Activated CD8-positive, alpha-beta T cell treated with anti-CD3 and anti-CD28 coated beads, Interleukin-2, amount 10 ng/mL, durations not matched to agents 7 days and 5 days (primary cell): ENCODE results near the gene TELO2. TPM values are rescaled to one million over a fixed set of nuclear protein-coding genes. Genes with fewer than 3 reads are reported as not detected.
A peak's percentile ranks its signal among the peaks of the same experiment; 100 is the strongest.

Source experiments
- ATAC-seq: fragments of 150-1000 bp; cut with Tn5 transposase; one replicate; pipeline ENCODE4 v1.10.0; 2021; ENCODE audit warnings: moderate library complexity
- CTCF ChIA-PET: fragments of 350-600 bp; sonication (Branson Sonifier 250); formaldehyde crosslinking; loops from one replicate; lab custom pipeline; 2021; ENCODE audit warnings: antibody characterized with exemption; lab: Charles Lee
- POLR2A ChIA-PET: fragments of 350-600 bp; sonication (Branson Sonifier 250); formaldehyde crosslinking; loops from one replicate; lab custom pipeline; 2021; ENCODE audit warnings: antibody characterized with exemption; lab: Charles Lee
- DNase-seq: peaks from one replicate; pipeline ENCODE4 v3.0.0-alpha.2; 2020
- H3K27ac Mint-ChIP-seq: one replicate; pipeline ENCODE4 v1.8.0; 2021; ENCODE audit warnings: mild to moderate bottlenecking, mixed read lengths
- H3K27me3 Mint-ChIP-seq: one replicate; pipeline ENCODE4 v1.8.0; 2021; ENCODE audit warnings: low read depth, mixed read lengths
- H3K36me3 Mint-ChIP-seq: one replicate; pipeline ENCODE4 v1.8.0; 2021; ENCODE audit warnings: low read depth, mixed read lengths
- H3K4me1 Mint-ChIP-seq: one replicate; pipeline ENCODE4 v1.8.0; 2021; ENCODE audit warnings: low read depth, mixed read lengths
- H3K4me3 Mint-ChIP-seq: one replicate; pipeline ENCODE4 v1.8.0; 2021; ENCODE audit warnings: mild to moderate bottlenecking, mixed read lengths
- H3K9me3 Mint-ChIP-seq: one replicate; pipeline ENCODE4 v1.8.0; 2022; ENCODE audit warnings: mixed read lengths; ENCODE audit not compliant: insufficient read depth
- total RNA-seq, 2 experiments: library from RNA; stranded (reverse); gene quantifications; one replicate each; pipeline ENCODE4 v1.2.3, GENCODE V29; 2021

Gene TELO2
- total RNA-seq, 2 experiments from 2014 or later, result 70.1 to 73.3 TPM

GRCh38 chr16:1559446-1559975, 66.4 kb downstream of the TELO2 start:
- peak overlapping the region; percentile 1 for H3K4me3 Mint-ChIP-seq
- CTCF ChIA-PET, result interaction anchor here (1.0 to 1.8 kb wide), 5 partner anchors 11 to 146 kb away, joined by 3 to 6 read pairs (median 4); partner anchors contain the start of gene MAPK8IP3
- H3K4me1 Mint-ChIP-seq, result peaks cover 30% of the 10 kb centered on the region
- POLR2A ChIA-PET, result interaction anchor here (0.5 to 1.5 kb wide), 2 partner anchors 17 to 131 kb away, joined by 3 to 4 read pairs; no protein-coding TSS in a partner anchor
- H3K9me3 Mint-ChIP-seq, result no peaks in the 10 kb centered on the region
- DNase-seq (peak; percentile 74), ATAC-seq (peak; percentile 92)
- H3K27me3 Mint-ChIP-seq, result no peaks in the 10 kb centered on the region
- peak overlapping the region; percentile 74 for H3K27ac Mint-ChIP-seq
- H3K36me3 Mint-ChIP-seq, result peaks cover 28% of the 10 kb centered on the region

Other genes with a start within 250 kb of the TELO2 start
- gene TPSD1, start 237.3 kb upstream of the TELO2 start, total RNA-seq, result not detected
- 100 to 1,000 TPM; 207 to 237 TPM for gene UBE2I, start 183.7 kb upstream of the TELO2 start, total RNA-seq
- gene BAIAP3, start 159.7 kb upstream of the TELO2 start, total RNA-seq, result under 1 TPM; 0.24 to 0.63 TPM
- gene TSR3, start 141.5 kb upstream of the TELO2 start, total RNA-seq, result 10 to 100 TPM; 48.5 to 50.7 TPM
- gene GNPTG, start 141.4 kb upstream of the TELO2 start, total RNA-seq, result 10 to 100 TPM; 24.2 to 25.1 TPM
- gene UNKL, start 78.7 kb upstream of the TELO2 start, total RNA-seq, result 10 to 100 TPM; 19.6 to 24.9 TPM
- 10 to 100 TPM; 17.2 to 20.1 TPM for gene UQCC4, start 72.6 kb upstream of the TELO2 start, total RNA-seq
- under 1 TPM in 1 of 2 experiments, not detected in 1; 0.37 TPM for gene PERCC1, start 62.3 kb upstream of the TELO2 start, total RNA-seq
- gene CCDC154, start 48.8 kb upstream of the TELO2 start, total RNA-seq, result 1 to 10 TPM; 1.5 to 2.1 TPM
- gene CLCN7, start 18.3 kb upstream of the TELO2 start, total RNA-seq, result 10 to 100 TPM; 41.9 to 43.9 TPM
- not detected for gene PTX4, start 4.4 kb upstream of the TELO2 start, total RNA-seq
- 10 to 100 TPM; 35.1 to 35.6 TPM for gene TMEM204, start 40.3 kb downstream of the TELO2 start, total RNA-seq
- gene IFT140, start 118.7 kb downstream of the TELO2 start, total RNA-seq, result 10 to 100 TPM; 10.3 to 15.4 TPM
- 10 to 100 TPM; 23.9 to 25.2 TPM for gene CRAMP1, start 119.0 kb downstream of the TELO2 start, total RNA-seq
- 10 to 100 TPM; 56.1 to 61.7 TPM for gene JPT2, start 184.9 kb downstream of the TELO2 start, total RNA-seq
- 10 to 100 TPM; 75.9 to 82.7 TPM for gene MAPK8IP3, start 212.8 kb downstream of the TELO2 start, total RNA-seq